ENCODE results near the gene KCNA10.

KCNA10 gene

DNA sequence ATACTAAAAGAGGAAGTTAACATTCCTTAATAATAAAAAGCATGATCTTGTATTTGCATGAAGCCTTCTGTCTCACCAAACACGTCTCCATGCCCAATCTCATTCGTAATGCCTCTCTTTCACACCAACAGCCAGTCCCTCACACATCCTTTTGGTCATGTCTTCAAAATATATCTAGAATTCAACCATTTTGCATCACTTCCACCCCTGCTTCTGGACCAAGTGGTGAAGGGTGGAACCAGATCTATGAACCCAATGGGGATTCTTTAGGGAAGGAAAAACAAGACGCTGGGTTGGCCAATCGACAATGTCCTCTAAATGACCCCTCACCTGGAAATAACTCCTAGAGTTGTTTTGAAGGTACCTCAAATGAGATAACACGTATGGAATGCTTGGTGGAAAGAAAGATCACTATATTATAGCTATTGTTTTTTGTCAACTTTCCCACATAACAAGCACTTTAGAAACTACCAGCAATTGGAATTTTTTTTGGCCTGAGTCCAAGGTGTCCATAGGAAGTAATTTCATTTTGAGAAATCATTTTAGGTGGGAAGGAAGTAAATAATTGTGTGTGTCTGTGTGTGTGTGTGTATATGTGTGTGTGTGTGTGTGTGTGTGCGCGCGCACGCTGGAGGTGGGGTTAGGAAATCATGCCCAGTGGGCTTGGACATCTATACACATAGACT lies at the start of gene KCNA10:
Gene KCNA10 (minus strand): TSS at position 51 of the 686 bp plus-strand sequence. CDS start 388 bp downstream, outside the sequence.
- DNase-seq (ENCODE audit: low read depth in 3 of 3, low spot score in 1 of 3): no peak

DNA sequence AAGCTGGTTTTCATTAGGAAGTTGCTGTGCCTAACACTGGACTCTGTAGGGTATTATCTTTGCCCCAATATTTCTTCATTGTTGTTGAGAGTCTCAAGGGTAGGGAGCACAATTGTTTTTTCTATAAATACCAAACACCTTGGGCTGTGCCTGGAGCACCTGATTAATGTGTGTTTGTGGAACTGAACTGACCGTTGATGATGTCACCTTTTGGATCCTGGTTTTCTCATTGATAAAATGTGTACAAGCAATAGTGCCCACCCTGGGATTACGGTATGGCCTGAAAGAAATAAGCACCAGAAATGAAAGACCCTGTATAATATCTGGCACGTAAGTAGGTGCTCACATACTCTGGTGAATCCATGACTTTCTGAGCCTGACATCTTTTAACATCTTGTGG lies 47.9 kb upstream of the KCNA10 start:
- DNase-seq (ENCODE audit: low read depth in 3 of 3, low spot score in 1 of 3): no peak

DNA sequence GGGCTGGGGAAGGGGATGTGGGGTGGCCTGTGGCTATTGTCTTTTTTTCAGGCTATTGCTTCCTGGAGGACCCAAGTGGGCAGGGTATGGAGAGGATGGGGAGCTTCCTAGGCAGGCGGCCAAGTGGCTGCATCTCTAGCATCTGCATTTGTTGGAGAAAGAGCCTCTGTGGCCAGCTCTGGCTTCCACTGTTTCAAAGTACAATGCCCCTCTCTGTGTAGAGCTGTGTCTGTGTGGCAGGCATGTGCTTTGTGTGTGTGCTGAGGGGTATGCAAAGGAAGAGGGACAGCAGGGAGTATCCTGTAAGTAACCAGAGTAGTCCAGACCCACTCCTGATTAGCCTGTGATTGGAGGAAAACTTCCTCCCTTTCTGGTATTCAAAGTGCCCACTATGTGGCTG lies 46.6 kb upstream of the KCNA10 start:
- DNase-seq (ENCODE audit: low read depth in 3 of 3, low spot score in 1 of 3): no peak

DNA sequence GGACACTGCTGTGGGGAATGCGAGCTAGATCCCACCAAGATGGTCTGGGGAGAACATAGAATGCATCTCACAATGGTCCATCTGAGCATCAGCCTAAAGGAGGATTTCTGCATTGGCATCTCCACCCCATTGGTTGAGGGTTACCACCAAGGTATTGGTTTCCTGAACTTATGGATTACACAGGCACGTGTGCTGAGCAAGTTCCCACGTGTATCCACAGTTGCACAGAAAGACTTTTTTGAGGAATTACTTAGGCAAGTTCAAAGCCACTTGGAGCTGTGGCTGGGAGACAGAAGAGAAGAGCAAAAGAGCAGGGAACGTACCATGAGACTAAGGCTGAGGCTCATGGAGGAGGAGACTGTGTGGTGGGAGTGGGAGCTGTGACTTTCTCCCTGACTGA lies 44.1 kb upstream of the KCNA10 start:
- DNase-seq (ENCODE audit: low read depth in 3 of 3, low spot score in 1 of 3): no peak

DNA sequence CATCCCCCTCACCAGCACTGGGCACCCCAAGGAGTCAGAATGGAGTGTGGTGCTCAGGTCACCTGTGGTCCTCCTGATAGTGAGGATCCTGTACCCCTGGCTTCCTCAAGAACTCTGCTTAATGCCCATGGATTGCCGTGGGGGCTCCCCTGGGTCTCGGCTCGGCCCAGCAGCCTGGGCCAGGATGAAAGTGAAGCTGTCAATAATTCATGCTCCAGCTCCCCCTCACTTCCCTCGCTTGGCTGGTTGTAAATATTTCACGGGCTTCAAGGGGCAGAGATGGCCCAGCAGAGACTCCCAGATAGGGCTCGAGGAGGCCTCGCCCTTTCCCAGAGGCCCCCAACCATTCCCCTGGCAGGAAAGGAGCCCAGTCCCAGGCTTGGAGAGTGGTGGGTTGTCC lies 42.6 kb upstream of the KCNA10 start:
- no peak for DNase-seq (ENCODE audit: low read depth in 3 of 3, low spot score in 1 of 3)

DNA sequence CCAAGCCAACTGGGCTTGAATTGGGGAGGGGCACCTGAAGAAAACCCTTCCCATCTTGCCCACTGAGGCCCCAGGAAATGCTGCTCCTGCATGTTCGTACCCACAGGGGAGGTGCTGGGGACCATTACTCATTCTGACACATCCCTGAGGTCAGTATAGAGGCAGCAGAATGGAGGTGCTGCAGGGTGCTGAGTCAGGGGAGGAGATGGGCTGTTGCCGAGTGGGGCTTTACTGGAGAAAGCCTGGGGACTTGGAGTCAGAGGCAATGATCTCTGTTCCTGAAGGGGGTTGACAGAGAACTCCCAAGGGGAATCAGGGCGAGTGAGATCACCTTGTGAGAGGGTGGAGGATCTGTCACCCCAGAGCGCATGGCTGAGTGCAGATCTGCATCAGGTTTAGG lies 40.2 kb upstream of the KCNA10 start:
- no peak for DNase-seq (ENCODE audit: low read depth in 3 of 3, low spot score in 1 of 3)

DNA sequence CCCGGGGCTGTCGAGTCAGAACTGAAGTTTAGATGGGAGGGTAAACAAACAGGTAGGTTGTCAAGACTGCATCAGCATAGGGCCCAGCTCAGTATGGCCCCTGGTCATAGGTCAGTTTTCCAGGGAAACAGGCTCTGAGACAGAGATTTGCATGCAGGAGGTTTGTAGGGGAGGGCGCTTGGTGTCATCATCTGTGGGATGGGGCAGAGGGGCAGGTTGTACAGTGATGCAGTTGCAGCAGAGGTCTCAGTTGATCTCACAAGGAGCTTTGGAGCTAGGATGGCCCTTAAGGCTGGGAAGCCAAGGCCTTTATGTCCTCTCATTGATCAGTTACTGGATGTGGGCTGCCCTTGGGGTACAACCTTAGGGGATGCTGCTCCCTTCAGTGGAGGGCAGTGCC lies 38.5 kb upstream of the KCNA10 start:
- no peak for DNase-seq (ENCODE audit: low read depth in 3 of 3, low spot score in 1 of 3)

DNA sequence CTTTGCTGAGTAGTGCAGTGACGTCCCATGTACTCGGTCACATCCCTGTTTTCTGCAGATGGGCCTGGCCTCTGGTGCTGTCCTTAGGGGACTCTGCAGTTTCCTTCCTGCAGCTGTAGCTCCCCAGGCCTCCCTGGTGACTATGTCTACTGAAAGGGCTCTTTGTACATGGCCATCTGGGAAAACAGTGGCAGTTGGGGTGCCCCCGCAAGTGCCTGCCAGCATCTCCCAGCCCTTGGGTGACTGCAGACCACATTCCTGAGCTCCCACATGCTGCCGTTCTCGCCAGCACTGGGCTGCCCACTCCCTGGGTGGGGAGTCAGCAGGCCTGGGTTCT lies 37.5 kb upstream of the KCNA10 start:
- no peak for DNase-seq (ENCODE audit: low read depth in 3 of 3, low spot score in 1 of 3)

DNA sequence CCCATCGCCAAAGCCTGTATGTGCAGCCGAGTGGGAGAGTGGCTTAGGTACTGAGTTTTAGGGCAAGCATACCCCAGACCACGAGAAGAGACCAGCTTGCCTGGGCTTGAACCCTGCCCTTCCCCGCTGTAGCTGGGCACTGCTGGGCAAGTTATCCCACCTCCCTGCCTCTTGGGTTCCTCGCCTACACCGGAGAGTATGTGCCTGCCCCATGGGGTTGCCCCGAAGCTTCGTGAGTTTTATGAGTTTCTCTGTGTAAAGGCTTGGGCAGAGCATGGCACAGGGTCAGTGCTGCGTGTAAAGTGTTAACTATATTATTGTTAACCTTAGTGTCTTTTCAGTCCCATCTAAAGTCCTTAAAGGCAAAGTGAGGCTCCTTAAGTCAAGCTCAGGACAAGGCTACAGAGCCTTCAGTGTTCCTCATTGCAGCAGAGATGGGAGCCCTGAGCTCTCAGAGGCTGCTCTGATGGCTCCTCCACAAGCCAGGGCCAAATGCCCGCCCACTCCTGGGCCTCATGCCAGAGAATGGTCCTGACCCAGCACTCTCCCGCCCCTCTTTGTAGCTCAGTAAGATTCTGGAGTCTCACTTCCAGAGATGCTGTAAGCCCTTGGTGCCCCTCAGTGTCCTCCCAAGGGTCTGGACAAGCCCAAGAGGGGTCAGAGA lies 37.0 kb upstream of the KCNA10 start:
- no peak for DNase-seq (ENCODE audit: low read depth in 3 of 3, low spot score in 1 of 3)

DNA sequence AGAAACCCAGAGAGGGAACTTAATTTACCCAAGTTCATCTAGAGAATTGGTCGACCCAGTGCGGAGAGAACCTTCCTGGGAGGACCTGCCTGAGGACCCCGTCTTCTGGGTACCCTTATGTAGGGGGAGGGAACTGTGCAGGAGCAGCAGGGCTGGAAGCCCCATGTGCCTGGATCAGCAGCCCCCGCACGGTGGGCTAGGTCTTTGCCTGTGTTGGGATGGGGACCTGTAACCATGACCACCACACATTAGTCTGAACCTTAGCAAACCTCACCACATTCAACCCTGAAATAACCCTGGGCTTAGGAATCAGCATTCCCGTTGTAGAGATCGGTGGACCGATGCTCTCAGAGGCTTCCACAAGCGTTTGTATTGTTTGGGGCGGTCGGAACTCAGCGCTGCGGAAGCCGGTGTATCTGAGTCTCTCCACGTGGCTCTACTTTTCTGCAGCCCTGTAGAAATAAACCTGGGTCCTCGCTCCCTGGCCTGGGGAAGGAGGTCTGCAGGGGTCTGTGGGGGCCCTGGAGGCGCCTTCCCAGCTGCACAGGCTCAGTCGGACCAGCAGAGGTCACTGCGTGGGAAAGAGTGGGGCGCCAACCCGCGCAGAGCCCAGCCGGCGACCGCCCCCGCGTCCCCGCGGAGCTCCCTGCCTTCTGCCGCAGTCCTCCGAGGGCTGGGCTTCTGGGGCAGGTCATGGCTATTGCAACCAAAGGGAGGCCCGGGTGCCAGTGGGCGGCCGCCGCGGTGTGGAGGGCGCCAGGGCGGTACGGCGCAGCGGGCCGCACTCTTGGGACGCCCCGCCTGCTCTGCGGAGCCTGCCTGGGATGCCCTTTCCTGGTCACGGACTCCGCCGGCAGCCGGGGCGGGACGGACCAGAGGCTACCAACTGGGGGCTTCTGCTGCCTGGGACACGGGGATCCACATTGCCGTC lies 36.2 kb upstream of the KCNA10 start:
- DNase-seq (ENCODE audit: low read depth in 3 of 3, low spot score in 1 of 3): peak; percentile 5 to 52 (median 24)

DNA sequence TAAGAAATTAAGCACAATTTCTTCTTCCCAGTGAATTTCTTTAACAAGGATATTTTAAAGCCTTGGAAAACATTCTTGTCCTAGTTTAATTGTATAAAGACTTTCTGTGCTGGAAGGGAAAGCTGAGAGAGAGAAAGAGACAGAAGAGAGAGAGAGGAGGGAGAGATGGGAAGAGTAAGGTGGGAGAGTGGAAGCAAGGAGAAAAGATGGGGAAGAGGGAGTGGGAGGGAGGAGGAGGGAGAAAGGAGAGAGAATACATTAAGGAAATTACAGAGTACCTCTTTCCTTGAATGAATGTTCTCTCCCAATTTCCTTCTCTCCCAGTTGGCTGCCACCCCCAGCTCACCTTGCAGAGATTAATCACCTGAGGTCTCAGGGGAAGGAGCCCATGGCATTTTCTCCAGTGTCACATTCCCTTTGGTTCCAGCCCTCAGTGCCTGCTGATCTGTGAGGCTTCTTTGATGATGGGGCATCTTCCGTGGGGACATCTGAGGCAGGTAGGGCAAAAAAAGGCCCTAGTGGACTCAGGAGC lies 32.4 kb upstream of the KCNA10 start:
- no peak for DNase-seq (ENCODE audit: low read depth in 3 of 3, low spot score in 1 of 3)

DNA sequence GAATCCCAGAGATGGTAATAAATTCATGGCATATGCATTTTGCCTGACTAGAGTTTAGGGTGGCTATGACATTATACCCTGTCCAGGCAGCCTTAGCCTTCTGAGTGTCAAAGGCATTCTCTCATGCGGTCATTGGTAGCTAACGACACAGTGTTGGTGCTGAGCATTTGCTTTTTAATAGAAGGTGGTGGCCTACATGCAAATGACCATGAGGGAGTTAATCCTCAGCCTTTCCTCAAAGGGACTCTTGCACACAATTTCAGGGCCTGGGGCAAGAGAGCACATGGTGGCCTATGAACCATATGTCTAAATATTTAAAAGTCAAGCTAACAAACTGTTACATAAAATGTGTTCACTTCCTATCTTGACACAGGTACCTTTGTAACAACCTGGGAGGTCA lies 30.9 kb upstream of the KCNA10 start:
- no peak for DNase-seq (ENCODE audit: low read depth in 3 of 3, low spot score in 1 of 3)

DNA sequence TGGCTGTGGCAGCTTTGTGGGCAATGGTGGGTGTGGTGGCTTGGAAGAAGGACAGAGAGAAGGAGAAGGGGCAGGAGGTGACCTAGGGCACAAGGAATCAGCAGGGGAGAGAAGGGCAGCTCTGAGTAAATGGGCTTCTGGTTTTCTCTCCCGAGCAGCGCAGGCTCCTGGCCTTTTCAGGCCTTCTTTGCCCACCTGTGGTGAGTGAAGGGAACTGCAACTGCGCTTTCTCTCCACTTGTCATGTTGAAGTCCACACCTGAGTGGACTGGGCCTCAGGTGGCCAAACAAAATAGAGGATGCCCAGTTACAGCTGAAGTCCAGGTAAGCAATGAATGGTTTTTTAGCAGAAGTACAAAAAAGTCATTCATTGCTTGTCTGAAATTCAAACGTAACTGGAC lies 29.4 kb upstream of the KCNA10 start:
- no peak for DNase-seq (ENCODE audit: low read depth in 3 of 3, low spot score in 1 of 3)

DNA sequence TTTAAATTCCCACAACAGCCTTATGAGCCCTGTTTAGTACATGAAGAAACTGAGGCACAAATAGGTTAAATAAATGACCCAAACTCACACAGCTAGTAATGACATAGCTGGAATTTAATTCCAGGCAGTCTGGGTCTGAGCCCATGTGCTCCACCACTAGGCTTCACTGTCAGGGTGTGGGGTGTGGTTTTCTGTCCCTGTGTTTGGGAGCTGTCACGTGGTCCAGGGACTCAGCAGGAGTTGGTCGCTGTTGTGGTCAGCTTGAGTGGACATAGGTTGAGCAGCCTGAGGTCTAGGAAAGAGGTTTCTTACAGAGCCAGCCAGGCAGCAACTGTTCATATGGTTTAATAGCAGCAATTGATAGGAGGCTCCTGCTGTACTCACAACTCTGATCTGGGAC lies 28.0 kb upstream of the KCNA10 start:
- no peak for DNase-seq (ENCODE audit: low read depth in 3 of 3, low spot score in 1 of 3)

DNA sequence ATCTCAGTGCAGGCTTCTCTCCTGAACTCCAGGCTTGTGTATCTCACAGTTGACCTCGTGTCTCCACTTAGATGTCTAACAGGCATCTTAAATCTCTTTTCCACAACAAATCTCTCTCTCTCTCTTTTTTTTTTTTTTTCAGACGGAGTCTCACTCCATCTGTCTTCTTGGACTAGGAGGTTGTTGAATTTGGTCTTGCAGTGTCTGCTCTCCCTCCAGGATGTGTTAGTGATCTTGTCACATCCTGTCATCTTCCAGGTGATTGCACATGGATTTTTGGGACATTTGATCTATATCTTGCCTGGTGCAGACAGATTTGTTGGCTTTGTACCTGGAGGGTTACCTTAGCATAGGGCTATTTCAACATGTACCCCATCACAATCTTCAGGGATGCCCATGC lies 26.5 kb upstream of the KCNA10 start:
- no peak for DNase-seq (ENCODE audit: low read depth in 3 of 3, low spot score in 1 of 3)

DNA sequence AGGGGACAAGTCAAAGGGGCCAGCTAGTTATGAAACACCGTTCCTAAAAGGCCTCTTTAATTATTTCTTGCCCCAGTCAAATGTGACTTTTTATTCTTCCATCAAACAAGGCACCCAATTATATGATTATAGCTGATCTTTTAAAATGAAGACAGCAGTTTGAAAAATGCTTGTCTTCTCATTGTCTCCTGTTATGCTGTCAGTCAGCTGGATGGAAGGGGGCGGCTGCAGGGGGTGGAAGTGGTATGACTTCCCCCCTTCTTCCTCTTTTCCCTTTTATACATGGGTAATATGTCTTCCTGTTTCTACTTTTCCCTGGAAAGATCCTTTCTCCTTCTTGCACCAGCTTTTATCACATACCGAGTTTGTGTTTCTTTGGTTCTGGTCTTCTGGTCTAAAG lies 25.8 kb upstream of the KCNA10 start:
- no peak for DNase-seq (ENCODE audit: low read depth in 3 of 3, low spot score in 1 of 3)

DNA sequence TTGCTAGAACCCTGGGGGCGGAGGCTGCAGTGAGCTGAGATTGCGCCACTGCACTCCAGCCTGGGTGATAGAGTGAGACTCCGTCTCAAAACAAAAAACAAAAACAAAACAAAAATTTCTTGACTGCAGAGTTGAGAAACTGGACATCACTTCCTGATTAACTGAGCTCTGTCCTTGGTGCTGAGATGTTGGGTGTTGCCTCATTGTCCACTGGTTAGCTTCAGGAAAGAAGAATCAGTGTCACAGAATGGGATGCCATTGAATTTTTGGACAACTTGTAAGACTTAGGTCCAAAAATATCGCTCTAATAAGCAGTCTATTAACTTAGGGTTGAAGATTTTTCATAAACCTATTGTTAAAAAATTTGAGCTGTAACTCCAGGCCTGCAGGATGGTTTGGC lies 23.8 kb upstream of the KCNA10 start:
- DNase-seq (ENCODE audit: low read depth in 3 of 3, low spot score in 1 of 3): no peak

DNA sequence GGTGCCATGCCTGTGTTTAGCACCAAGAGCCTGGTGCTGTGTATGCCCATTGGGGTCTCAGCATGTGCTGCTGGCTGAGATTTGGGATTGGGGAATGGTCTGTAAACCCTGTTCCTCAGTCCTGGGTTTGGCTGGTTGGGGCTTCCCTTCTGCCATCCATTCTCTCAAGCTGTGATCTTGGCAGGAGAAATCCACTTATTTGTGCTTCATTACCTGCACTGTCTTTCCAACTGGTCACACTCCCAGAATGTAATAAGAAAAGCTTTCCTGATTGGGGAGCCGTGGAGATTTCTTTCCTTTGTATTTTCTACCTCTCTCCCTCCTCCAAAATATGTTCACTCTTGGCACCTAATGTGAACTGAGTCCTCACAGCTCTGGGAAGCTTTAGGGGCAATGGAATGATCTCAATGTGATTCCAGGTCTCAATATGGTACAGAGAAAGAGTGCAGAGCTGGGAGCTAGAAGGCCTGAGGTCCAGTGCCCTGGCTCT lies 23.0 kb upstream of the KCNA10 start:
- DNase-seq (ENCODE audit: low read depth in 3 of 3, low spot score in 1 of 3): no peak

DNA sequence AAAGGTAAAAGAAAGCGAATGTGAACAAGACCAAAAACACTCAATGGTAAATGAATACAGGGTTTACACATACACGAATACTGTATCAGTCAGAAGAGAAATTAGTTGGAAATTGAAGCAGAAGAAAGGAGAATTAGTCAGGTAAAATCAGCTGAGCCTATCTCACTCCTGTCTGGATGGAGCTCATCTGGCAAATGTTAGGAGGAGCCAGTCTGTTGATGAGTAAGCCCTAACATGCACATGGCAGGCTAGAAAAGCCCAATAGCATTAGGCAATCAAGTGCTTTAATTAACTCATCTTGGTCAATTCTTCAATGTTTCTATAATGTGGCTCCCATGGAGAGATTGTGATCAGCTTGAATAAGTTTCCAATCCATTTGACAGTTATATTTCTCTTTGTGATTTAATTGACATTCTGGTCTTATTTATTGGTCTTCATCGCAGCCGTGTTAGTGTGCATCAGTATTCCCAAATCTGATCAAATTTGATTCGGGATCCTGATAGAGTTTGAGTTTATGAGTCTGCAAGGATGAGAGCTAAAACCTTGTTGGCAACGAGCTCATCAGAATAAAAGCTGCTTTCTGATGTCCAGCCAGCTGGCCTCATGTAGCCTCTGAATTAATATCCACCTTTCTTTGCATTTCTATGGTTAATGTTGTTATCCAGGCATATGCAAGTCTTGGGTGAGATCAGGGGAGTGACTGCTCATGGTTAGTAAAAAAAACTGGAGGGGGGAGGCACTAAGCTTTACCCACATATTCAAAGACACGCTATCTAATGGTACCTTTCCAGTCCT lies 22.1 kb upstream of the KCNA10 start:
- no peak for DNase-seq (ENCODE audit: low read depth in 3 of 3, low spot score in 1 of 3)

DNA sequence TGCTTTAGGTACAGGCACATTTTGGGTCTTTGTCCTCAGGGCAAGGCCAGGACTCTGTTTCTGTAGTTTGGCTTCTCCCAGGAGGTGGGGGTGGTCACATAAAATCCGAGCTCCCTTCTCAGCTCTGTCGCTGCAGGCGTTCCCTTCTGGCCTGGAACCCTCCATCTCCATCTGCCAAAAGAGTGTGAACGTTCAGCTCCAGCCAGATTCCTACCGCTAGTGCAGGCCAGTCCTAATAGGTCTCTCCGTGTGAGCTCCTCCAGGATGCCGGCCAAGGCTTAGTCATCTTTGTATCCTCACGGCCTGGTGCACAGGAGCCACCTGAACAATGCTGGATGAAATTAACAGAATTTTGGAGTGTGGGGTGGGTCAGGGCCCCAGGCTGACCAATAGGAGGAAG lies 19.9 kb upstream of the KCNA10 start:
- no peak for DNase-seq (ENCODE audit: low read depth in 3 of 3, low spot score in 1 of 3)

DNA sequence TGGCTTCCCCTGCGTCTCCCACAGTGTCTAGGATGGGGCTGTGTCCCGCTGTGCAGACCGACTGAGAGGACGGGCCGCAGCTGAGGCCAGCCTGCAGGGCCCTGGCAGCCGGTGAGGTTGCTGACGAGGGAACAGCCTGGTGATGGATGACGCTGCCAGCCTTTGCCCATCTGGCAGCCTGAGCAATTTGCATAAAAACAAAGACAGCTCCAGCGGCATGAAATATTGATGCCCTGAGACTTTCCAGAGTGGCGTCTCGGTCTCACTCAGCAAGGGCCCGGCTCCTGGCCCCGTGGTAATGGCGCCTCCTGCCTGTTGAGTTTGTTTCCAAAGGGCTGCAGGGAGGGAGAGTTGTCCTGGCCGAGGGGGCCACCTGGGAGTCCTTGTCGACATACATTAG lies 19.1 kb upstream of the KCNA10 start:
- DNase-seq (ENCODE audit: low read depth in 3 of 3, low spot score in 1 of 3): no peak
